H9 (cell line): ENCODE data around the gene NACAD. TPM values are rescaled to one million over a fixed set of nuclear protein-coding genes. Genes with fewer than 3 reads are reported as not detected.

Experiments
- DNase-seq: peaks from one replicate; pipeline ENCODE4 v3.0.0-alpha.2; 2017
- H2AFZ ChIP-seq: one replicate; pipeline ENCODE4 v1.6.1; 2013; ENCODE audit warnings: mild to moderate bottlenecking, low read length, control low read depth, moderate library complexity
- H2AK5ac ChIP-seq: 2 replicates; pipeline ENCODE4 v1.6.1; 2013; ENCODE audit warnings: low read length, control low read depth, mixed read lengths; ENCODE audit not compliant: insufficient read length
- H2BK120ac ChIP-seq: one replicate; pipeline ENCODE4 v1.6.1; 2013; ENCODE audit warnings: low read depth, mild to moderate bottlenecking, low read length, control low read depth, inconsistent platforms; ENCODE audit not compliant: poor library complexity, severe bottlenecking
- H2BK12ac ChIP-seq: 2 replicates; pipeline ENCODE4 v1.6.1; 2013; ENCODE audit warnings: low read length, control low read depth, mixed read lengths, low read depth; ENCODE audit not compliant: insufficient read length
- H2BK15ac ChIP-seq: 2 replicates; pipeline ENCODE4 v1.6.1; 2013; ENCODE audit warnings: low read depth, low read length, control low read depth
- H2BK20ac ChIP-seq: one replicate; pipeline ENCODE4 v1.6.1; 2013; ENCODE audit warnings: low read depth, mild to moderate bottlenecking, low read length, control low read depth, inconsistent platforms; ENCODE audit not compliant: poor library complexity, severe bottlenecking
- H2BK5ac ChIP-seq: 2 replicates; pipeline ENCODE4 v1.6.1; 2013; ENCODE audit warnings: low read length, control low read depth, mixed read lengths; ENCODE audit not compliant: insufficient read length
- H3K14ac ChIP-seq: 2 replicates; pipeline ENCODE4 v1.6.1; 2013; ENCODE audit warnings: low read length, control low read depth; ENCODE audit not compliant: insufficient read depth
- H3K18ac ChIP-seq: 2 replicates; pipeline ENCODE4 v1.6.1; 2013; ENCODE audit warnings: low read depth, mild to moderate bottlenecking, mixed read lengths, low read length, control low read depth; ENCODE audit not compliant: insufficient read length
- H3K23ac ChIP-seq: 2 replicates; pipeline ENCODE4 v1.6.1; 2013; ENCODE audit warnings: low read length, control low read depth, mixed read lengths, low read depth; ENCODE audit not compliant: insufficient read length
- H3K23me2 ChIP-seq: 2 replicates; pipeline ENCODE4 v1.6.1; 2013; ENCODE audit warnings: low read depth, mild to moderate bottlenecking, mixed read lengths, low read length, control low read depth; ENCODE audit not compliant: insufficient read length, poor library complexity, severe bottlenecking
- H3K27ac ChIP-seq: 2 replicates; pipeline ENCODE4 v1.5.1; 2013; ENCODE audit warnings: low read length, control low read depth, mixed read lengths, low read depth; ENCODE audit not compliant: insufficient read length
- H3K27me3 ChIP-seq: 2 replicates; pipeline ENCODE4 v1.6.1; 2013; ENCODE audit warnings: low read length, control low read depth, inconsistent platforms; ENCODE audit not compliant: insufficient read depth
- H3K4ac ChIP-seq: 2 replicates; pipeline ENCODE4 v1.6.1; 2013; ENCODE audit warnings: low read depth, mild to moderate bottlenecking, control low read depth, inconsistent platforms, low read length, moderate library complexity
- H3K4me1 ChIP-seq: 2 replicates; pipeline ENCODE4 v1.6.1; 2013; ENCODE audit warnings: low read length, control low read depth, inconsistent platforms; ENCODE audit not compliant: insufficient read depth
- H3K4me2 ChIP-seq: 2 replicates; pipeline ENCODE4 v1.6.1; 2013; ENCODE audit warnings: low read length, control low read depth, mixed read lengths; ENCODE audit not compliant: insufficient read length, insufficient read depth
- H3K56ac ChIP-seq: 2 replicates; pipeline ENCODE4 v1.6.1; 2013; ENCODE audit warnings: low read depth, mild to moderate bottlenecking, mixed read lengths, low read length, control low read depth; ENCODE audit not compliant: insufficient read length
- H3K79me1 ChIP-seq: 2 replicates; pipeline ENCODE4 v1.6.1; 2013; ENCODE audit warnings: low read depth, mild to moderate bottlenecking, moderate library complexity, low read length, control low read depth, inconsistent platforms; ENCODE audit not compliant: insufficient read depth, poor library complexity, severe bottlenecking
- H3K79me2 ChIP-seq: 2 replicates; pipeline ENCODE4 v1.6.1; 2013; ENCODE audit warnings: low read length, control low read depth, inconsistent platforms; ENCODE audit not compliant: insufficient read depth
- H3K9ac ChIP-seq: 2 replicates; pipeline ENCODE4 v1.6.1; 2013; ENCODE audit warnings: low read length, control low read depth, mixed read lengths; ENCODE audit not compliant: insufficient read length; ENCODE audit errors: extremely low read depth
- H3K9me3 ChIP-seq: one replicate; pipeline ENCODE4 v1.6.1; 2013; ENCODE audit warnings: low read depth, low read length, inconsistent platforms; ENCODE audit not compliant: control insufficient read depth
- H3T11ph ChIP-seq: one replicate; pipeline ENCODE4 v1.6.1; 2013; ENCODE audit warnings: mild to moderate bottlenecking, low read length, control low read depth, inconsistent platforms
- H4K20me1 ChIP-seq: one replicate; pipeline ENCODE4 v1.6.1; 2013; ENCODE audit not compliant: control insufficient read depth, insufficient read length, insufficient read depth
- H4K5ac ChIP-seq: 2 replicates; pipeline ENCODE4 v1.6.1; 2013; ENCODE audit warnings: low read depth, mild to moderate bottlenecking, mixed read lengths, low read length, control low read depth; ENCODE audit not compliant: insufficient read length
- H4K8ac ChIP-seq: replicated peaks from 2 replicates; pipeline ENCODE4 v1.6.1; 2013; ENCODE audit warnings: low read length, control low read depth, mixed read lengths, low read depth; ENCODE audit not compliant: insufficient read length
- H4K91ac ChIP-seq: 2 replicates; pipeline ENCODE4 v1.6.1; 2013; ENCODE audit warnings: low read depth, mild to moderate bottlenecking, moderate library complexity, mixed read lengths, low read length, control low read depth; ENCODE audit not compliant: insufficient read length
- H3K27ac Mint-ChIP-seq, 3 experiments: 2 replicates in 2 of 3; 3 replicates in 1 of 3; pipeline ENCODE4 v1.8.0; 2020 to 2021; ENCODE audit warnings: mixed read lengths in 3 of 3, mild to moderate bottlenecking in 1 of 3, moderate library complexity in 1 of 3
- H3K27me3 Mint-ChIP-seq: 2 replicates; pipeline ENCODE4 v1.8.0; 2021; ENCODE audit warnings: low read depth, mild to moderate bottlenecking, moderate library complexity, mixed read lengths
- H3K36me3 Mint-ChIP-seq, 3 experiments: 2 replicates in 2 of 3; 3 replicates in 1 of 3; pipeline ENCODE4 v1.8.0; 2020 to 2021; ENCODE audit warnings: low read depth in 3 of 3, mixed read lengths in 3 of 3; ENCODE audit not compliant: insufficient read depth in 1 of 3
- H3K4me1 Mint-ChIP-seq, 2 experiments: 2 replicates each; pipeline ENCODE4 v1.8.0; 2020; ENCODE audit warnings: mixed read lengths in 2 of 2
- H3K4me3 Mint-ChIP-seq, 2 experiments: 2 replicates in 1 of 2; 3 replicates in 1 of 2; pipeline ENCODE4 v1.8.0; 2020 to 2021; ENCODE audit warnings: mild to moderate bottlenecking in 2 of 2, mixed read lengths in 2 of 2, moderate library complexity in 1 of 2
- H3K9me3 Mint-ChIP-seq, 2 experiments: 2 replicates in 1 of 2; 3 replicates in 1 of 2; pipeline ENCODE4 v1.8.0; 2020; ENCODE audit warnings: mild to moderate bottlenecking in 2 of 2, mixed read lengths in 2 of 2, moderate library complexity in 1 of 2
- CTCF ChIP-seq: fragments of 200-600 bp; sonication (generic); conservative IDR thresholded peaks from 3 replicates; pipeline ENCODE4 v1.8.0; 2021; ENCODE audit warnings: antibody characterized with exemption, mild to moderate bottlenecking
- WGBS: extraction: QIAGEN DNeasy Blood & Tissue Kit; methylation state at CpG from one replicate; pipeline ENCODE4 v1.1.7; 2013; ENCODE audit warnings: missing lambda C conversion rate, low lambda C conversion rate, mixed read lengths; ENCODE audit not compliant: insufficient read length; ENCODE audit errors: extremely low coverage; 5-methylcytosine and 5-hydroxymethylcytosine counted together
- total RNA-seq: library from RNA; stranded (reverse); gene quantifications from 2 replicates; pipeline ENCODE4 v1.2.1, GENCODE V29; 2021

NACAD gene
- total RNA-seq, 1 experiment from 2014 or later, result 8.0 TPM

- Mint-ChIP-seq H3K9me3 (peaks cover 0 to 3% of the 10 kb centered on the region in 2 experiments; a peak in 3 of 5 replicates), H3K27ac (no peak overlapping the region; a peak in 1 of 7 replicates), H3K36me3 (peaks cover 6 to 48% (median 23%) of the 10 kb centered on the region in 3 experiments; a peak in 6 of 7 replicates), H3K4me1 (peaks cover 0 to 7% of the 10 kb centered on the region in 2 experiments; a peak in 1 of 4 replicates), H3K27me3 (peaks cover 4% of the 10 kb centered on the region; the same call in 1 of the 2 replicates), H3K4me3 (no peak overlapping the region)
- Histone ChIP-seq H3K23me2 (no peaks in the 10 kb centered on the region), H3K23ac (no peak overlapping the region), H3K56ac (no peak overlapping the region), H3K4ac (no peak overlapping the region), H2BK5ac (no peak overlapping the region), H4K20me1 (no peaks in the 10 kb centered on the region), H3K4me1 (no peaks in the 10 kb centered on the region), H3K9ac (no peak overlapping the region), H2BK20ac (no peak overlapping the region), H3K14ac (no peak overlapping the region), H2BK12ac (no peak overlapping the region), H3T11ph (no peak overlapping the region), H2BK15ac (no peak overlapping the region), H3K4me2 (no peak overlapping the region), H4K91ac (no peak overlapping the region), H4K8ac (no peak overlapping the region), H2BK120ac (no peak overlapping the region), H3K27me3 (no peaks in the 10 kb centered on the region), H2AK5ac (no peak overlapping the region), H3K79me1 (no peaks in the 10 kb centered on the region), H3K9me3 (no peaks in the 10 kb centered on the region), H3K79me2 (no peaks in the 10 kb centered on the region), H3K27ac (no peak overlapping the region), H2AFZ (no peak overlapping the region), H4K5ac (no peak overlapping the region), H3K18ac (no peak overlapping the region)
- no peak for TF ChIP-seq CTCF
- WGBS, result no CpG with 5 or more reads among the region's 1 CpG
- DNase-seq, result no peak
Measured at GRCh38 chr7:45075355-45075644, 13.5 kb downstream of the NACAD start.
